Right renal cortex interstitium (tissue), 3 donors: ENCODE measurements around the gene DOCK6. TPM values are rescaled to one million over a fixed set of nuclear protein-coding genes. Genes with fewer than 3 reads are reported as not detected.

Experiments
- DNase-seq, 3 donors: peaks; one replicate each; pipeline ENCODE4 v3.0.0-alpha.2; 2013; ENCODE audit warnings: low read depth in 3 of 3, low spot score in 2 of 3
- polyA plus RNA-seq, 3 donors: library from polyadenylated mRNA; unstranded; fragments of 120-200 nt; gene quantifications; one replicate each; pipeline ENCODE4 v1.2.1, GENCODE V29; 2013; ENCODE audit not compliant: insufficient read length in 3 of 3

The DOCK6 gene
- polyA plus RNA-seq, 3 donors = 34.4 to 37.8 (median 34.7) TPM

DNA sequence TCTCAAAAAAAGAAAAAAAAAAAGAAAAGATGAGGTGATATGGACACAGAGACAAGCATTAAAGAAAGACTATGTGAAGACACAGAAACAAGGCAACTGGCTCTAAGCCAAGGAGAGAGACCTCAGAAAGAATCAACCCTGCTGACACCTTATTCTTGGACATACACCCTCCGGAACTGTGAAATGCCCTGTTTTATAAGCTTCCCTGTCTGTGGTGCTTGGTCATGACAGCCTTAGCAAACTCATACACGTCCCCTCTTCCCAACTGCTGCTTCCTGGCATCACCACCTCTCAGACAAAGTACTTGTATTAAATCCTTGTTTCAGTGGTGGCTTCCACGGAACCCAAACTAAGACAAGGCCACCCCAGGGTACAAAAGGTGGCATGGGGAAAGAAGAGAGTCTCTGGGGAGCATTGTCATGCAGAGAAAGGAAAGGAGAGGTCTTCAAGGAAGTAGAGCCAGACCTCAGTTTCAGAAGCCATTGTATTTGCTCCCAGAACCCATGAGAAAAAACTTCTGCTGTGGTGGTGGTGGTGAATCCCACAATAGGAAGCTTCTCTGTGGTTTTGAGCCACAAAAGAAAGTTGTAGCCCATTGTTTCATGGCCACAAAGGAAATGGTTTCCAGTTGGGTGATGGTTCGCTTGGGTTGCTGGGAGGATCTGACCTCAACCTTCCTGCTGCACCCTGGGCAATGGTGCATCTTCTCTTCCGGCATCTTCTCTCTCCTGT, 17.3 kb upstream of the DOCK6 start:
- no peak for DNase-seq

DNA sequence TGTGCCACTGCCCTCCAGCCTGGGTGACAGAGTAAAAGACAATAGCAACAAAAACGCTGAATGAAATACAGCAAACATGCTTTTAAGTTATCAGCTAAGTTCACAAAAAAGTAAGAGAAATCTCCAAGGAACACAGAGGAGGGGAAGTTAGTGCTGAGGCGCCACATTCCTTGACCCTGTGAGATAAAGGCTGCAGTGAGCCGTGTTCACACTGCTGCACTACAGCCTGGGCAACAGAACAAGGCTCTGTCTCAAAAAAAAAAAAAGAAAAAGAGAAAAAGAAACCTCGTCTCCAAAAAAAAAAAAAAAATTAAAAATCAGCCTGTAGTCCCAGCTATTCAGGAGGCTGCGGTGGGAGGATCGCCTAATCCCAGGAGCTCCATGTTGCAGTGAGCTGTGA, 16.3 kb upstream of the DOCK6 start:
- DNase-seq = no peak

DNA sequence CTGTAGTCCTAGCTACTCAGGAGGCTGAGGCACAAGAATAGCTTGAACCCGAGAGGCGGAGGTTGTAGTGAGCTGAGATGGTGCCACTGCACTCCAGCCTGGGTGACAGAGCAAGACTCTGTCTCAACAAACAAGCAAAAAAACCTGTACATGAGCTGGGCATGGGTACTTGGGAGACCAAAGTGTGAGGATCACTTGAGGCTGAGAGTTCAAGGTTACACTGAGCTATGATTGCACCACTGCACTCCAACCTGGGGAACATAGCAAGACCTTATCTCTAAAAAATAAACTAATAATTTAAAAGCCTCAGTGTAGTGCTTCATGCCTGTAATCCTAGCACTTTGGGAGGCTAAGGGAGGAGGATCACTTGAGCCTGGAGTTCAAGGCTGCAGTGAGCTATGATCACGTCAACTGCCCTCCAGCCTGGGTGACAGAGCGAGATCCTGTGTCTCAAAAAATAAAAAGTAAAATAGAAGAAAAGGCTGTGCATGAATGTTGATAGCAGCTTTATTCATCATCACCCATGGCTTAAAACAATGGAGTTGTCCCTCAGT, 12.3 kb upstream of the DOCK6 start:
- no peak for DNase-seq

DNA sequence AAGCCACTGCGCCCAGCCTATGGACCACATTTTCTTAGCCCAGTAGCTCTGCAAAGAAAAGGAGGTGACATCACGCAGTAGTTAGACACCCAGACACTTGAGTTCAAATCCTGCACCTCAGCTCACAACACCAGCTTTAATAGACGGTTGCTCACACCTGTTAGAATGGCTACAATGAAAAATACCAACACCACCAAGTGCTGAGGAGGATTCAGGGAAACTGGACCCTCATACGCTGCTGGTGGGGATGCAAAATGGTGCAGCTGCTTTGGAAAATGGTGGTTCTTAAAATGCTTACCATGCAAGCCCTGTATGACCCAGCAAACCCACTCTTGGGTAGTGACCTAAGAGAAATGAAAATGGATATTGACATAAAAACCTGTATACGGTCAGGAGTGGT, 11.7 kb upstream of the DOCK6 start:
- DNase-seq = no peak

DNA sequence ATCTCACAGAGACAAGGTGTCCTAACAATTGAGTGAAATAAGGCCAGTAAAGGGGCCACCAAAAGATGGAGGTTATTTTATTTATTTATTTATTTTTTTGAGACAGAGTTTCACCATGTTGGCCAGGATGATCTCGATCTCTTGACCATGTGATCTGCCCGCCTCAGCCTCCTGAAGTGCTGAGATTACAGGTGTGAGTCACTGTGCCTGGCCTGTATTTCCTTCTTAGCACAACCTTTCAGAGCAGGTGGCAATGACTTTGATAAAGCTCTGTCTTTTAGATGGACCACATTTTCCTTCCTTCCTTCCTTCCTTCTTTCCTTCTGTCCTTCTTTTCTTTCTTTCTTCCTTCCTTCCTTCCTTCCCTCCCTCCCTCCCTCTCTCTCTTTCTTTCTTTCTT, 11.0 kb upstream of the DOCK6 start:
- no peak for DNase-seq

DNA sequence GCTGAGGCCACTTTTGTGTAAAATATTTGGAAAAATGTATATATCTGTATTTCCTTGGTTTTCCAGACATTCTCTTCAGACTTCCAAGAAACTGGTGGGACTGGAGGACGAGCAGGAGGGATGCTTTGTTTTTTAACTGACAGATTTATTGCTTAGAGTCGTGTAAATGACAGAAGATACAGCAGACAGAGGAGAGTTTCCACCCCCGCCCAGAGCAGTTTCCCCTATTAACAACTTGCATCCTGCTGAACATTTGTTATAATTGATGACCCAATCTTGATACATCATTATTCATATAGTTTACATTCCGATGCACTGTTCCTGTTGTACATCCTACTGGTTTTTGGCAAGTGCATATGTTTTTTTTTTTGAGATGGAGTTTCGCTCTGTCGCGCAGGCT, 7.1 kb upstream of the DOCK6 start:
- DNase-seq = no peak

DNA sequence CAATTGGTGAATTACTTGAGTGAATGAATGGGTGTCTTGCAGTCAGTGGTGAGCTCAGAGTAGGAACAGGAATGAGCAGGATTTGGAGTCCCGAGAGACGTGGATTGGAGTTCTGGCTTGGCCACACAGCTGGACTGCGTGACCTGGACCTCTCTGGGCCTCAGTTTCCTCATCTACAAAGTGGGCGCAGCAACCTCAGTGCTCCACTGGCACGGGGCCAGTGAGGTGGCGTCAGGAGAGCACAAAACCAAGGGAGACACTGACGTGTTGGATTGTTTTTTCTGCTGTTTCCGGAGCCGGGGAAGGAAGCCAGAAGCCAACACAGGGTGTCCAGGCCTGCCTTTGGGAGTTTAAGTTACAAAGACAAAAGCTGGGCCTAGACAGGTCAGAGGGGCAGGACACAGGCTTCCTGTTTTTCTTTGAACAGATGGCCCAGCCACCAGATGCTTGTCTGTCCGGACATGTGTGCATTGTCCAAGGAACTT, 6.5 kb upstream of the DOCK6 start:
- DNase-seq = peak in 1 of 3 donors; percentile 44

DNA sequence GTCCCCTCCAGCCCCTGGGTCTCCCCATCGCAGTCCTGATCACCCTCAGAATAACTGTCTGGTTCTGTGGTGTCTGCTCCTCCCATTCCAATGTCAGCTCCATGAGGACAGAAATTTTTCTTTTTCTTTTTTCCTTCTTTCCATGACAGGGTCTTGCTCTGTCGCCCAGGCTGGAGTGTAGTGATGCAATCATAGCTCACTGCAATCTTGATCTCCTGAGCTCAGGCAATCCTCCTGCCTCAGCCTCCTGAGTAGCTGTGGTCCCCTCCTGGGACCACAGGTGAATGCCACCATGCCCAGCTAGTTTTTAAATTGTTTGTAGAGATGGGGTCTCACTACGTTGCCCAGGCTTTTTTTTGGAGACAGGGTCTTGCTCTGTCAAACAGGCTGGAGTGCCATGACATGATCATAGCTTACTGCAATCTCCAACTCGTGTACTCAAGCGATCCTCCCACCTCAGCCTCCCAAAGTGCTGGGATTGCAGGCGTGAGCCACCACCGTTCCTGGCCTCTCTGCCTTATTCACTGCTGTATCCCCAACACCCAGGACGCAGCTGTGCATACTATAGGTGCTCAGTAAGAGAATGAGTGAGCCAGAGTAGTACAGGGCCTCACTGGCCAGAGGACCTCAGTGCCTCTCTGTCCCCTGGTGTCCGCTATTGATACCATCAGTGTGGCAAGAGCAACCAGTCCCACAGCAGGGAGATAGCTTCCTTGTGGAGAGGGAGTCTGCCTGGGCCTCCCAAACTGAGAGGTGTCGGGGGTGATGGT, 5.2 kb upstream of the DOCK6 start:
- no peak for DNase-seq

DNA sequence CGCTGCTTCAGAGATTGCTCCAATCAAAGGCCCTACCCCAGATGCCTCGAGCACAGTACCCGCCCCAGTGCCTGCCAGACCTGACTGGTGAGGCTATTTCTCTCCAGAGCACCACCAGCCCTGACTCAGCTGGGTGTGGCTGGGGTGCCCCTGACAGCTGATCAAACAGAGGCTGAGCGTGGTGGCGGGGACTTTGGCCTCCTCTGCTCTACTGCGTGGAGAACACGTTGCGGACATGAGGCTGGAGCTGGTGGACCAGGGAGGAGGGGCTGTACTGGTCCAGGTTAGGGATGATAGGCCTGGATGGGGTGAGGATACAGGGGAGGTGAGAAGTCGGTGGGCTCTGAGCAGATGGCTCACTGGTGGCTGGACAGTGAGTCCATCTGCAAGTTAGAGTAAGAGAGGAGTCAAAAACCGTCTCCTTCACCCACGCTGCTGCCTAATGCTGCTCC, 3.5 kb upstream of the DOCK6 start:
- DNase-seq = no peak

DNA sequence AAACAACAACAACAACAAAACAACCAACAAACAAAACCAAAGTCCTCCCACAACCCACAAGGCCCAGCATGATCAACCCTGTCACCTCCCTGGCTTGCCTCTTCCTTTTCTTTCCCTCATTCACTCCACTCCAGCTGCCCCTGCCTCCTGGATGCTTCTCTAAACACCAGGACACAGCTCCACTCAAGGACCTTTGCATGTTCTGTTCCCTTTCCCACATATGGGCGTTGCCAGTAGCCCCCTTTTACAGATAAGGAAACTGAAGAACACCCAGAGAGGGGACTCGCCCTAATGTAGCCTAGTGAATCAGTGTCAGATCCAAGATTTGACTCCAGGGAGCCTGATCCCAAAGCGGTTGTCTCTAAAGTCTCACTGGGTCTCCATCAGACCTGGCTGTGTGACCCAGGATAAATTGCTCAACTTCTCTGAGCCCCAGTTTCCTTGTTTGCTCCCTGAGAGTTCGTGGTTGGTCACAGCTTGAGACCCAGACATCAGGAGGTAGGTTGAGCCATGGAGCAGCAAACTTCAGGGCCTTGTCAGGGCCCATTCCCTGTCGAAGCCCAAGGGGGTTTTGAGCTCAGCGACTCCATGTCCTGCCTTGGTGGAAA, 3.0 kb upstream of the DOCK6 start:
- DNase-seq = no peak

DNA sequence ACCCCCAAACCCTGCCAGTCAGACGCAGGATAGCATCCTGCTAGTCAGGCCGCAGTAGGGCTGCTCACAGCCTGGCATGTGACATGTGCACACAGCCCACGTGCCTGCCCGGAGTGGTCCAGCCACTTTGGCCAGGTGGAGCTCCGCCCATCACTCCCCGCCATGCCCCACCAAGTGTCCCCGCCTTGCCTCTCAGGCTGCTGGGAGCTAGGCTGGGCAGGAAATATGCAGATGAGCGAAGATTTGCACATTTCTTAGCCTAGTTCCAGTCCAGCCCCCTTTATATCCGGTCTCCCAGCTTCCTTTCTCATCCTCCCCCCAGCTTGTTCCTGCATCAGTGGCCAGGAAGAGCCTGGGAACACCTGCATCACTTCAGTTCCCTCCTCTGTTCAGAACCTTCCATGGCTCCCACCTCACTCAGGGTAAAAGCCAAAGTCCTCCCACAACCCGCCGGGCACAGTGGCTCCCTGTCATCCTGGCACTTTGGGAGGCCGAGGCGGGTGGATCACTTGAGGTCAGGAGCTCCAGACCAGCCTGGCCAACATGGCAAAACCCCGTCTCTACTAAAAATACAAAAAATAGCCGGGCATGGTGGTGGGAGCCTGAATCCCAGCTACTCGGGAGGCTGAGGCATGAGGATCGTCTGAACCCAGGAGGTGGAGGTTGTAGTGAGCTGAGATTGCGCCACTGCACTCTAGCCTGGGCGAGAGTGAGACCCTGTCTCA, 2.3 kb upstream of the DOCK6 start:
- DNase-seq = no peak

DNA sequence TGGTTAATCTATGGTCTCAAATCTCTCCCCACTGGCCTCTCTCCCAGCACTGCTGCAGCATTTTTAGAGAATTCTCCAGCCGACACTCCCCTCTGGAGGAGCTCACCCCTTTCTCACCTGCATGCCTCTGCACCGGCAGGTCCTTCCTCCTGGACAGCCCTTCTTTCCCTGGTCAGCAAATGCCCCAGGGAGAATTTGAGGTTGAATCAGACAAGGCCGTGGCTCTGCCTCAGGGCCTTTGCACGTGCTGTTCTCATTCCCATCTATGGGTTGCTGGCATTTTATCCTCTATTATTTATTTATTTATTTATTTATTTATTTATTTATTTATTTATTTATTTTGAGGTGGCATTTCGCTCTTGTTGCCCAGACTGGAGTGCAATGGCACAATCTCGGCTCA, 1.4 kb upstream of the DOCK6 start:
- DNase-seq = no peak

DNA sequence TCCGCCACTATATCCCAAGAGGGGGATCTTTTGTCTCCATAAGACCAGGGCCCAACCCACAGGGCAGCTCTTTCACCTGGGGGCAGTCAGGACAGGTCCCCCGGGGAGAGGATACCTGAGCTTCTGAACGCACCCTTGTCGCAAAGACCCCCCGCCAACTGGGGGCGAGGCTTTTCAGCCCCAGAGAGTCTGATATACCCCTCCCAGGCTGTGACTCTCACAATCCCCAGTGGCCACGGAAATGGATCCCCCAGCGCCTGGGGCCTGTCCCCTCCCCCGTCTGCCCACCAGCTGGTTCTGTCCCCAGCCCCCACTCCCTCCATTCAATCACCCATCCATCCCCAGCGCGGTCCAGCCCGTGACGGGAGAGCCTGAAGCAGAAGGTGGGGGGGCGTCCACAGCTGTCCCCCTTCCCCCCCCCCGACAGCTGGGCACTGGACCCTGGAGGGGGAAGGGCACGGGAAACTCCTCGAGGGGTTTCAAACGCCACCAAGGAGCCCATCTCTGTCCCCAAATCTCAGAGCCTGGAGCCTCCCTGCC, 823 bp downstream of the DOCK6 start:
- no peak for DNase-seq

DNA sequence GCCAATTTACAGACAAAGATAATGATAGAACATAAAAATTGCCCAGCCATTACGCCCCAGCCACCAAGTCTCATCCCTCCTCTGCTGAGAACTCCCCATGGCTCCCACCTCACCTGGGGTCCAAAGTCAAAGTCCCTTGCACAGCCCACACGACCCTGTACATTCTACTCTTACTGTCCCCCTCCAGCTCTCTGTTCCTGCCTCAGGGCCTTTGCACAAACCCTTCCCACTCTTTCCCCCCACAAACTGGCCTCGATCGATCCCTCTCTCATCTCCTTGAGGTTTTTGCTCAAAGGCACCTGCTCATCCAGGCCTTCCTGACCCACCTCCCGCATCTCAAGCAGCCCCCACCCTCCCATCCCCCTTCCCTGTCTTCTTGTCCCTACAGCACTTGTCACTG, 1.3 kb downstream of the DOCK6 start:
- DNase-seq = no peak

DNA sequence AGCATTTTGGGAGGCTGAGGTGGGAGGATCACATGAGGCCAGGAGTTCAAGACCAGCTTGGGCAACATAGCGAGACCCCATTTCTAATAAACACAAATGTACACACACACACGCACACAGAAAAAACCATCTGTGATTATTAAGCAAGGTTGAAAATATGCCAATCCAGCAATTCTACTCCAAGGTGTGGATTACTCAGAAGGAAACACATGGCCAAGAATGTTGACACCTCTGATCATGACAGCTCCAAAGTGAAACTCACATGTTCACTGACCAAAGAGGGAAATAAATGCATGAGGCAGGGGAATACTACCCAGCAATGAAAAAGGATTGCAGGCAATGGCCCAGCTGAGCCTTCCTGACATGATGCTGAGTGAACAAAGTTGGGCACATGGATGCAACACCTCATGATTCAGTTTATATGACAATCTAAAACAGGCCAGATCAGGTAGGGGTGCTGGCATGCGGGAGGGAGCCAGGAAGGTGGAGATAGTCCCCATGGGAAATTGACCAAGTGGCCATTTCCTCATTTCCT, 4.4 kb downstream of the DOCK6 start:
- DNase-seq = no peak

DNA sequence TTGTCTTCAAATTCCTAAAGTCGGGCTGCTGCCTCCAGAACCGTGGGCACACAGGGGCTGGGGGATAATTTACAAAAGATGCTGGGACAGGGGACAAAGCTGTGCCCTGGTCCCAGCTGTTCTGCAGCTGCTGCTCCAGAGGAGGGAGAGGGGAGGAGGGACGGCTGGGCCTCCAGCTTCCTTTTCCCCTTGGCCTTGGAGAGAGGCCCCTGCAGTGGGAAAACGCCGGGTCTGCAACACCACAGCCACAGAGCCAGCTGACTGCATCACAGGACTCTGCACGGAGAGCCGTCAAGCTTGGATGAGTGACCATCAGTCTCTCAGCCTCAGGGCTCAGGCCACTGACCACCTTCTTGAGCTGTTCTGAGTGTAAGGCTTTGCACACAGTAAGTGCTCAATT, 6.1 kb downstream of the DOCK6 start:
- peak in 1 of 3 donors; percentile 60 for DNase-seq

DNA sequence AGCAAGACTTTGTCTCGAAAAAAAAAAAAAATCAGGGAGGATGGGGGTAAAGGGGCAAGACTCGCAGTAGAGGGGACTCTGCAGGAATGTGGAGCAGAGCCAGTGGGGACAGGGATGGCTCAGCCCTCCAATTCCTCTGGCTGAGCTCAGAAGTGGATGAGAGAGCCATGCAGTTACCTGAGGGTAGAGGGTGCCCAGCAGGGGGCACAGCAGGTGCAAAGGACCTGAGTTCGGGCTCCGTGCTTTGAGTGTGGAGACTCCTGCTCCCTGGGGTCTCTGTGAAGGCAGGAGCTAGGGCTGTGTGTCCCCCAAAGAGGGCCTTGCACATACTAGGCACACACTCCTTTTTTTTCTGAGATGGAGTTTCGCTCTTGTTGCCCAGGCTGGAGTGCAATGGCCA, 7.7 kb downstream of the DOCK6 start:
- DNase-seq = no peak

DNA sequence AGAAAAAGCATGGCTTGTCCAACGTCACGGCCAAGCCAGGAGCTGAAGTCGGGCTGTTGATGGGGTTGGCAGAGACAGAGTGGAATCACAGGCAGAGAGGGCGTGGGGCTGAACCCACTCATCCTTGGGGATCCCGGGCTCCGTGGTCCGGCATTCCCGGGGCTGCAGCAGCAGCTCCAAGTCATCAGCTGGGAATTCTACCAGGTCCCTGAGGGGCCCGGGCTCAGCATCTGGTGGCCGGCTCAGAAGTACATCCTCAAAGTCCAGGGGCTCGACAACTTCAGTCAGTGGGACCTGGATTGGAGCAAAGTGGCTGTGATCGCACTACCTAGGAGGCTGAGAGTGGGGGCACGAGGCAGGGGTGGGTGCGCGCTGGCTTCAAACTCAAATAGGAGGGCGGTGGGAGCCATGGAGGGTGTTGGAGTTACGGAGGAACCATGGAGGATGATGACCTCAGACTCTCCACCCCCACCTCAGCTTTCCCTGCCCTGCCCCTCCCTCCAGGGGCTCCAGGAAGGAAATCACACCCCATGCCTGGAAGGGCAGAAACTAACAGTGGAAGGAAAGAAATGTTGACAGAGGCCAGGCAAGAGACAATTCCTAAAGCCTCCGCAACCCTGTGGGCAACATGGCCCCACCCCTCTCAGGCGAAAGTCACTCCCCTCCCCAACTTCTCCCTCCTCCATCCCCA, 9.5 kb downstream of the DOCK6 start:
- DNase-seq = no peak

DNA sequence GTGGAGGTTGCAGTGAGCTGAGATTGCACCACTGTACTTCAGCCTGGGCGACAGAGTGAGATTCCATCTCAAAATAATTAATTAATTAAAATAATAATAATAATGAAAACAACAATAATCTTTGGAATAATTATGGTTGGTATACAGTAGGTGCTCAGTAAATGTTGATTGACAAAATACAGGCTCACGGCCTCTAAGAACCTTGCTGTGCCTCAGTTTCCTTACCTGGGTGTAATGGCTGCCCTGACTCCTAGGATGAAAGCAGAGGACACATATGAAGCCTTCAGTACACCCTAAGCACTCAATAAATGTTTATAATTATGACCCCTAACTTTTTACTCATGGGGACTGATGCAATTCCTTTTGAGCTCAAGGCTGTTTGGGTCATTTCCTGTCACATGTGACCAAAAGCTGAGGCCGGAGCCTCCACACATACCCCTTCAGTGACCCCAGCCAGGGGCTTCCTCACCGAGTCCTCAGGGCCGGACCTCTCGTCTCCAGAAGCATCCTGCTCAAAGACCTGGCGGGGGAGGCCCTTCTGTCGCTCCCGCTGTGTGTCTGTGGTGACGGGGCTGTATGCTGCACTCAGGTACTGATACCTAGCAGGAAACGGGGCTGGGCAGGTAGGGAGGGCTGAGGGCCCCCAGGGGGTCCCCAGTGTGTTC, 10.5 kb downstream of the DOCK6 start:
- DNase-seq = no peak
